ENCODE results near the gene PAAF1.

PAAF1 gene

GRCh38 chr11:73889019-73889418 is 12.2 kb downstream of the PAAF1 start:
- Histone ChIP-seq H3K27me3 (ENCODE audit: control insufficient read depth in 1 of 2, insufficient read depth in 1 of 2, low read length in 2 of 2) (no peaks in the 10 kb centered on the region), H3K9me3 (ENCODE audit: control insufficient read depth, low read length) (no peaks in the 10 kb centered on the region), H3K23ac (ENCODE audit: low read length in 2 of 2) (no peak overlapping the region), H3K4ac (ENCODE audit: low read depth in 1 of 2, low read length in 2 of 2) (no peak overlapping the region), H3K36me3 (ENCODE audit: control insufficient read depth in 1 of 2, insufficient read depth in 2 of 2, low read depth in 1 of 2, low read length in 2 of 2) (peaks cover 9 to 50% of the 10 kb centered on the region in 2 experiments), H3K18ac (ENCODE audit: low read depth in 1 of 2, low read length in 2 of 2) (no peak overlapping the region), H2AK5ac (ENCODE audit: low read length, severe bottlenecking) (no peak overlapping the region), H2BK15ac (ENCODE audit: low read depth, poor library complexity, severe bottlenecking) (no peak overlapping the region), H3K4me2 (ENCODE audit: low read length, poor library complexity, severe bottlenecking) (no peak overlapping the region), H3K27ac (ENCODE audit: low read length, poor library complexity, severe bottlenecking) (no peak overlapping the region), H2AFZ (ENCODE audit: low read depth, low read length) (no peak overlapping the region), H2BK5ac (ENCODE audit: low read depth, low read length, poor library complexity, severe bottlenecking) (no peak overlapping the region), H3K9ac (ENCODE audit: low read length) (no peak overlapping the region), H4K91ac (ENCODE audit: low read length) (no peak overlapping the region), H3K14ac (ENCODE audit: low read length in 2 of 2) (no peak overlapping the region), H3K4me1 (ENCODE audit: control insufficient read depth, insufficient read depth, low read depth, low read length) (peaks cover 1% of the 10 kb centered on the region), H2BK12ac (ENCODE audit: low read length in 2 of 2) (no peak overlapping the region), H3K4me3 (ENCODE audit: insufficient read depth in 1 of 2, low read depth in 1 of 2, low read length in 2 of 2) (no peak overlapping the region), H2BK120ac (ENCODE audit: low read depth, low read length) (no peak overlapping the region), H4K8ac (ENCODE audit: low read length) (no peak overlapping the region), H3K79me1 (replicated peaks; ENCODE audit: low read length, poor library complexity, severe bottlenecking) (peaks cover 2% of the 10 kb centered on the region)
- DNase-seq = no peak
- 71% methylated on average over 1 of the region's 1 CpG for WGBS

- no peak for DNase-seq
- Histone ChIP-seq H3K36me3 (ENCODE audit: control insufficient read depth in 1 of 2, insufficient read depth in 2 of 2, low read depth in 1 of 2, low read length in 2 of 2) (peaks cover 9 to 46% of the 10 kb centered on the region in 2 experiments), H3K79me1 (replicated peaks; ENCODE audit: low read length, poor library complexity, severe bottlenecking) (peaks cover 2% of the 10 kb centered on the region), H2BK15ac (ENCODE audit: low read depth, poor library complexity, severe bottlenecking) (no peak overlapping the region), H2AFZ (ENCODE audit: low read depth, low read length) (no peak overlapping the region), H2BK120ac (ENCODE audit: low read depth, low read length) (no peak overlapping the region), H3K9me3 (ENCODE audit: control insufficient read depth, low read length) (no peaks in the 10 kb centered on the region), H3K4ac (ENCODE audit: low read depth in 1 of 2, low read length in 2 of 2) (no peak overlapping the region), H3K4me3 (ENCODE audit: insufficient read depth in 1 of 2, low read depth in 1 of 2, low read length in 2 of 2) (no peak overlapping the region), H3K27ac (ENCODE audit: low read length, poor library complexity, severe bottlenecking) (no peak overlapping the region), H3K18ac (ENCODE audit: low read depth in 1 of 2, low read length in 2 of 2) (no peak overlapping the region), H3K27me3 (ENCODE audit: control insufficient read depth in 1 of 2, insufficient read depth in 1 of 2, low read length in 2 of 2) (no peaks in the 10 kb centered on the region), H2BK5ac (ENCODE audit: low read depth, low read length, poor library complexity, severe bottlenecking) (no peak overlapping the region), H3K14ac (ENCODE audit: low read length in 2 of 2) (no peak overlapping the region), H3K9ac (ENCODE audit: low read length) (no peak overlapping the region), H4K91ac (ENCODE audit: low read length) (no peak overlapping the region), H3K4me1 (ENCODE audit: control insufficient read depth, insufficient read depth, low read depth, low read length) (peaks cover 1% of the 10 kb centered on the region), H3K23ac (ENCODE audit: low read length in 2 of 2) (no peak overlapping the region), H3K4me2 (ENCODE audit: low read length, poor library complexity, severe bottlenecking) (no peak overlapping the region), H2AK5ac (ENCODE audit: low read length, severe bottlenecking) (no peak overlapping the region), H4K8ac (ENCODE audit: low read length) (no peak overlapping the region), H2BK12ac (ENCODE audit: low read length in 2 of 2) (no peak overlapping the region)
- whole genome bisulfite sequencing = 97% methylated on average over 1 of the region's 1 CpG
Observed at GRCh38 chr11:73889536-73889935, 12.7 kb downstream of the PAAF1 start.

- 97% methylated on average over 2 of the region's 3 CpGs for WGBS
- H3K9me3 ChIP-seq (ENCODE audit: control insufficient read depth, low read length) = no peaks in the 10 kb centered on the region
- H2AFZ ChIP-seq (ENCODE audit: low read depth, low read length) = no peak overlapping the region
- H3K4ac ChIP-seq (ENCODE audit: low read depth in 1 of 2, low read length in 2 of 2) = no peak overlapping the region
- H2BK5ac ChIP-seq (ENCODE audit: low read depth, low read length, poor library complexity, severe bottlenecking) = no peak overlapping the region
- no peak overlapping the region for H2AK5ac ChIP-seq (ENCODE audit: low read length, severe bottlenecking)
- H2BK15ac ChIP-seq (ENCODE audit: low read depth, poor library complexity, severe bottlenecking) = no peak overlapping the region
- H3K27ac ChIP-seq (ENCODE audit: low read length, poor library complexity, severe bottlenecking) = no peak overlapping the region
- no peak overlapping the region for H2BK12ac ChIP-seq (ENCODE audit: low read length in 2 of 2)
- H3K18ac ChIP-seq (ENCODE audit: low read depth in 1 of 2, low read length in 2 of 2) = no peak overlapping the region
- H3K79me1 ChIP-seq (replicated peaks; ENCODE audit: low read length, poor library complexity, severe bottlenecking) = no peaks in the 10 kb centered on the region
- H3K4me2 ChIP-seq (ENCODE audit: low read length, poor library complexity, severe bottlenecking) = no peak overlapping the region
- no peaks in the 10 kb centered on the region for H3K4me1 ChIP-seq (ENCODE audit: control insufficient read depth, insufficient read depth, low read depth, low read length)
- no peaks in the 10 kb centered on the region for H3K27me3 ChIP-seq (ENCODE audit: control insufficient read depth in 1 of 2, insufficient read depth in 1 of 2, low read length in 2 of 2)
- no peak overlapping the region for H3K23ac ChIP-seq (ENCODE audit: low read length in 2 of 2)
- H3K36me3 ChIP-seq (ENCODE audit: control insufficient read depth in 1 of 2, insufficient read depth in 2 of 2, low read depth in 1 of 2, low read length in 2 of 2) = peaks cover 6 to 34% of the 10 kb centered on the region in 2 experiments
- no peak overlapping the region for H2BK120ac ChIP-seq (ENCODE audit: low read depth, low read length)
- no peak overlapping the region for H4K8ac ChIP-seq (ENCODE audit: low read length)
- H3K14ac ChIP-seq (ENCODE audit: low read length in 2 of 2) = no peak overlapping the region
- no peak overlapping the region for H3K4me3 ChIP-seq (ENCODE audit: insufficient read depth in 1 of 2, low read depth in 1 of 2, low read length in 2 of 2)
- no peak for DNase-seq
- no peak overlapping the region for H4K91ac ChIP-seq (ENCODE audit: low read length)
- H3K9ac ChIP-seq (ENCODE audit: low read length) = no peak overlapping the region
Observed at GRCh38 chr11:73893041-73893440, 16.2 kb downstream of the PAAF1 start.

GRCh38 chr11:73894725-73895335 is 18.0 kb downstream of the PAAF1 start:
- H2BK15ac ChIP-seq (ENCODE audit: low read depth, poor library complexity, severe bottlenecking) = no peak overlapping the region
- no peak overlapping the region for H3K4me2 ChIP-seq (ENCODE audit: low read length, poor library complexity, severe bottlenecking)
- no peak overlapping the region for H3K14ac ChIP-seq (ENCODE audit: low read length in 2 of 2)
- no peak overlapping the region for H3K27ac ChIP-seq (ENCODE audit: low read length, poor library complexity, severe bottlenecking)
- no peak overlapping the region for H2AFZ ChIP-seq (ENCODE audit: low read depth, low read length)
- no peak overlapping the region for H3K23ac ChIP-seq (ENCODE audit: low read length in 2 of 2)
- H2AK5ac ChIP-seq (ENCODE audit: low read length, severe bottlenecking) = no peak overlapping the region
- no peaks in the 10 kb centered on the region for H3K4me1 ChIP-seq (ENCODE audit: control insufficient read depth, insufficient read depth, low read depth, low read length)
- WGBS = 78% methylated on average over 5 of the region's 5 CpGs
- DNase-seq = no peak
- no peak overlapping the region for H2BK5ac ChIP-seq (ENCODE audit: low read depth, low read length, poor library complexity, severe bottlenecking)
- H3K4ac ChIP-seq (ENCODE audit: low read depth in 1 of 2, low read length in 2 of 2) = no peak overlapping the region
- H3K79me1 ChIP-seq (replicated peaks; ENCODE audit: low read length, poor library complexity, severe bottlenecking) = no peaks in the 10 kb centered on the region
- no peak overlapping the region for H2BK120ac ChIP-seq (ENCODE audit: low read depth, low read length)
- no peak overlapping the region for H4K8ac ChIP-seq (ENCODE audit: low read length)
- no peak overlapping the region for H2BK12ac ChIP-seq (ENCODE audit: low read length in 2 of 2)
- no peak overlapping the region for H4K91ac ChIP-seq (ENCODE audit: low read length)
- peaks cover 10 to 36% of the 10 kb centered on the region in 2 experiments for H3K36me3 ChIP-seq (ENCODE audit: control insufficient read depth in 1 of 2, insufficient read depth in 2 of 2, low read depth in 1 of 2, low read length in 2 of 2)
- no peak overlapping the region for H3K4me3 ChIP-seq (ENCODE audit: insufficient read depth in 1 of 2, low read depth in 1 of 2, low read length in 2 of 2)
- no peak overlapping the region for H3K9ac ChIP-seq (ENCODE audit: low read length)
- H3K18ac ChIP-seq (ENCODE audit: low read depth in 1 of 2, low read length in 2 of 2) = no peak overlapping the region
- H3K27me3 ChIP-seq (ENCODE audit: control insufficient read depth in 1 of 2, insufficient read depth in 1 of 2, low read length in 2 of 2) = no peaks in the 10 kb centered on the region
- H3K9me3 ChIP-seq (ENCODE audit: control insufficient read depth, low read length) = no peaks in the 10 kb centered on the region
